GM12872 (cell line): ENCODE results near the gene GEMIN7.

Source experiments
- CTCF ChIP-seq: IDR thresholded peaks from 3 replicates; pipeline ENCODE4 v1.5.1; 2011; ENCODE audit warnings: low read depth, mild to moderate bottlenecking, low read length, moderate library complexity; ENCODE audit not compliant: insufficient read depth

The GEMIN7 gene

GRCh38 chr19:45051929-45052579, 27.0 kb upstream of the GEMIN7 start:
- TF ChIP-seq CTCF: no peak

GRCh38 chr19:45056831-45057230, 22.2 kb upstream of the GEMIN7 start:
- TF ChIP-seq CTCF: no peak

GRCh38 chr19:45057444-45057843, 21.6 kb upstream of the GEMIN7 start:
- no peak for TF ChIP-seq CTCF

- no peak for TF ChIP-seq CTCF
Measured at GRCh38 chr19:45058622-45059159, 20.4 kb upstream of the GEMIN7 start.

- TF ChIP-seq CTCF: peak; percentile 94
Measured at GRCh38 chr19:45059258-45059965, 19.6 kb upstream of the GEMIN7 start.

- no peak for TF ChIP-seq CTCF
Measured at GRCh38 chr19:45061965-45062364, 17.1 kb upstream of the GEMIN7 start.

GRCh38 chr19:45063851-45064801, 14.9 kb upstream of the GEMIN7 start:
- no peak for TF ChIP-seq CTCF
